ENCODE data around the gene LRRTM3.

LRRTM3 gene

DNA sequence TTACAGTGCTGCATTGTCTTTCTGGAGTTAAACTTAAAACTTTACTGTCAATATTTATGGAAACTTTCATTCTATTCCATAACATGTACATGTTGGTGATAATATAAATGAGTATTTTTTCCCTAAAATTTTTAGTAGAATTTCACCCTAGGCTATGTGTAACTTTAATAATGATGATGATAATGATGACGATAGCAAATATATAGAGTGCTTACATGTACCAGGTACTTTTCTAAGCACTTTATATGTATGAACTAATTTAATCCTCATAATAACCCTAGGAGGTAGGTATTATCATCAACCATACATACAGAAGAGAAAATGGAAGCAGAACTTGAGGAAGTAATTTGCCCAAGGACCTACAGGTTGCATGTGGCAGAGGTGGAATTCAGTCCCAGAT lies 85.6 kb downstream of the LRRTM3 start:
- no peaks in the 10 kb centered on the region for H3K4me1 ChIP-seq (ENCODE audit: control insufficient read depth, low read length)
- H3K4me2 ChIP-seq (ENCODE audit: low read length) = no peak overlapping the region

DNA sequence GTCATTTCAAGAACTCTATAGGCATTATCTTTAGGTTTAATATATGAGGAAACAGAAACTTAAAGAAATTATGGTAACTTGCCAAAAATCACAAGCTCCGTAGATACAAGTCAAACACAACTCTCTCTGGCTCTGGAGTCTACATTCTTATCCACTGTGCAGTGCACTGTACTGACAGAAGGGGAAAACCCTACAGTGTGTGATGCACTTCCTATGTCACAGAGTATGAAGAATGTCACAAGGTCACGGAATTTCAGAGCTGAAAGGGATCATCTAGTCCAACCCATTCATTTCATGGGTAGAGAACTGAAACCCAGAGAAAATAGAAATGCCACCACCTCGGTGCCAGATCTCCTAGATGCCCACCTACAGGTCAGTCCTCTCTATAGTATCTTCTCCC lies 86.1 kb downstream of the LRRTM3 start:
- no peak overlapping the region for H3K4me3 ChIP-seq (ENCODE audit: low read length)
- H3K4me1 ChIP-seq (ENCODE audit: control insufficient read depth, low read length) = no peaks in the 10 kb centered on the region
- H3K27ac ChIP-seq (ENCODE audit: low read depth, low read length) = no peak overlapping the region
- H3K4me2 ChIP-seq (ENCODE audit: low read length) = no peak overlapping the region
- no peaks in the 10 kb centered on the region for H4K20me1 ChIP-seq (ENCODE audit: control insufficient read depth, insufficient read depth, low read depth, low read length)
- no peaks in the 10 kb centered on the region for H3K27me3 ChIP-seq (ENCODE audit: control insufficient read depth, low read length)
- TF ChIP-seq EZH2phosphoT487 (IDR thresholded peaks at IDR 0.05; ENCODE audit: borderline replicate concordance, low read length) = no peak
- TF ChIP-seq, protein P1, sequence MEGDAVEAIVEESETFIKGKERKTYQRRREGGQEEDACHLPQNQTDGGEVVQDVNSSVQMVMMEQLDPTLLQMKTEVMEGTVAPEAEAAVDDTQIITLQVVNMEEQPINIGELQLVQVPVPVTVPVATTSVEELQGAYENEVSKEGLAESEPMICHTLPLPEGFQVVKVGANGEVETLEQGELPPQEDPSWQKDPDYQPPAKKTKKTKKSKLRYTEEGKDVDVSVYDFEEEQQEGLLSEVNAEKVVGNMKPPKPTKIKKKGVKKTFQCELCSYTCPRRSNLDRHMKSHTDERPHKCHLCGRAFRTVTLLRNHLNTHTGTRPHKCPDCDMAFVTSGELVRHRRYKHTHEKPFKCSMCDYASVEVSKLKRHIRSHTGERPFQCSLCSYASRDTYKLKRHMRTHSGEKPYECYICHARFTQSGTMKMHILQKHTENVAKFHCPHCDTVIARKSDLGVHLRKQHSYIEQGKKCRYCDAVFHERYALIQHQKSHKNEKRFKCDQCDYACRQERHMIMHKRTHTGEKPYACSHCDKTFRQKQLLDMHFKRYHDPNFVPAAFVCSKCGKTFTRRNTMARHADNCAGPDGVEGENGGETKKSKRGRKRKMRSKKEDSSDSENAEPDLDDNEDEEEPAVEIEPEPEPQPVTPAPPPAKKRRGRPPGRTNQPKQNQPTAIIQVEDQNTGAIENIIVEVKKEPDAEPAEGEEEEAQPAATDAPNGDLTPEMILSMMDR (IDR thresholded peaks at IDR 0.05; ENCODE audit: low read depth, low read length, poor library complexity, severe bottlenecking) = no peak
- no peaks in the 10 kb centered on the region for H3K9me3 ChIP-seq (ENCODE audit: control insufficient read depth, insufficient read depth, low read length)
- no peaks in the 10 kb centered on the region for H3K36me3 ChIP-seq (ENCODE audit: control insufficient read depth, low read length)
- H3K79me2 ChIP-seq (ENCODE audit: control insufficient read depth, low read length) = no peaks in the 10 kb centered on the region
- no peaks in the 10 kb centered on the region for H3K9me2 ChIP-seq (replicated peaks; ENCODE audit: control insufficient read depth, low read length)
- no peaks in the 10 kb centered on the region for H3F3A ChIP-seq (ENCODE audit: control insufficient read depth, insufficient read depth)

More for the DNA sequence above, 85.6 kb downstream of the LRRTM3 start:
- H3K27ac ChIP-seq (ENCODE audit: low read depth, low read length) = no peak overlapping the region
- H3K36me3 ChIP-seq (ENCODE audit: control insufficient read depth, low read length) = no peaks in the 10 kb centered on the region
- H3K79me2 ChIP-seq (ENCODE audit: control insufficient read depth, low read length) = no peaks in the 10 kb centered on the region
- no peaks in the 10 kb centered on the region for H3F3A ChIP-seq (ENCODE audit: control insufficient read depth, insufficient read depth)
- no peak overlapping the region for H3K4me3 ChIP-seq (ENCODE audit: low read length)
- no peaks in the 10 kb centered on the region for H3K9me2 ChIP-seq (replicated peaks; ENCODE audit: control insufficient read depth, low read length)
- TF ChIP-seq EZH2phosphoT487 (IDR thresholded peaks at IDR 0.05; ENCODE audit: borderline replicate concordance, low read length) = no peak
- TF ChIP-seq, protein P1 (IDR thresholded peaks at IDR 0.05; ENCODE audit: low read depth, low read length, poor library complexity, severe bottlenecking) = no peak
- no peaks in the 10 kb centered on the region for H3K9me3 ChIP-seq (ENCODE audit: control insufficient read depth, insufficient read depth, low read length)
- H3K27me3 ChIP-seq (ENCODE audit: control insufficient read depth, low read length) = no peaks in the 10 kb centered on the region
- H4K20me1 ChIP-seq (ENCODE audit: control insufficient read depth, insufficient read depth, low read depth, low read length) = no peaks in the 10 kb centered on the region

DNA sequence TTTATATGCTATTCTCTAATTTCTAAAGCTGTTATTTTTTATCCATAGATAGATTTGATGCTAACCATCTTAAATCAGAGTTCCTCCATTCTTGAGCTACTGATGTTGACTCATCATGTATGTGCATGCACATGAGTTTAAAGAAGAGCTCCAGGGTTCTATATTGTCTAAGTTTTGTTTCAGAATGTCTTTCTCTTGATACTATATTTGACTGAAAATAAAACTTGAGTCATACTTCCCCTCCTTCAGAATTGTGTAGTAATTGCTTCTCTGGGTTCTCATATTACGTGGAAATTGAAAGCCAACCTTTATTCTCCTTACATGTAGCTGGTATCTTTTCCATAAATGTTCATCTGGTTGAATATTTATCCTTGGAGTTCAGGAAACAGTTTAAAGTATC lies 89.4 kb downstream of the LRRTM3 start:
- H3F3A ChIP-seq (ENCODE audit: control insufficient read depth, insufficient read depth) = no peaks in the 10 kb centered on the region
- H3K4me3 ChIP-seq (ENCODE audit: low read length) = no peak overlapping the region
- no peaks in the 10 kb centered on the region for H3K4me1 ChIP-seq (ENCODE audit: control insufficient read depth, low read length)
- no peaks in the 10 kb centered on the region for H4K20me1 ChIP-seq (ENCODE audit: control insufficient read depth, insufficient read depth, low read depth, low read length)
- H3K27me3 ChIP-seq (ENCODE audit: control insufficient read depth, low read length) = no peaks in the 10 kb centered on the region
- no peak for TF ChIP-seq EZH2phosphoT487 (IDR thresholded peaks at IDR 0.05; ENCODE audit: borderline replicate concordance, low read length)
- TF ChIP-seq, protein P1 (IDR thresholded peaks at IDR 0.05; ENCODE audit: low read depth, low read length, poor library complexity, severe bottlenecking) = no peak
- H3K9me2 ChIP-seq (replicated peaks; ENCODE audit: control insufficient read depth, low read length) = no peaks in the 10 kb centered on the region
- no peak overlapping the region for H3K4me2 ChIP-seq (ENCODE audit: low read length)
- H3K79me2 ChIP-seq (ENCODE audit: control insufficient read depth, low read length) = no peaks in the 10 kb centered on the region
- H3K9me3 ChIP-seq (ENCODE audit: control insufficient read depth, insufficient read depth, low read length) = no peaks in the 10 kb centered on the region
- H3K27ac ChIP-seq (ENCODE audit: low read depth, low read length) = no peak overlapping the region
- H3K36me3 ChIP-seq (ENCODE audit: control insufficient read depth, low read length) = no peaks in the 10 kb centered on the region

DNA sequence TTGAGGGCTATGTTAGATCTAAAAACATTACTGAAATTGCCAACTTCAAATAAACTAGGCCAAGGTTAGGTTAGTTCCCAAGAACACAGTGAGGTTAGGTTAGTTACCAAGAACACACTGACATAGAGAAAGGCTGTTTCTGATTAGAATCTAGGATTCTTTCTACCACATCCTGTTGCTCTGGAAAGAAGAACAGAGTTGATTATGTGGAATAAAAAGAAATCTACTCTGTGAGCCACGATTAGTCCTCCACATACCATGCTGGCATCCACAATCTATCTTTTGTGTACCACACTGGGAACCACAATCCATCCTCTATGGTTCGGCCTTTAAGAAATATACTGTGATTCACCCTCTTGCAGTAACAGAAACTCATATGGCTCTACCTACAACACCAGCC lies 91.4 kb downstream of the LRRTM3 start:
- no peaks in the 10 kb centered on the region for H3K36me3 ChIP-seq (ENCODE audit: control insufficient read depth, low read length)
- no peaks in the 10 kb centered on the region for H3K9me2 ChIP-seq (replicated peaks; ENCODE audit: control insufficient read depth, low read length)
- no peaks in the 10 kb centered on the region for H3K4me1 ChIP-seq (ENCODE audit: control insufficient read depth, low read length)
- no peaks in the 10 kb centered on the region for H3F3A ChIP-seq (ENCODE audit: control insufficient read depth, insufficient read depth)
- H3K79me2 ChIP-seq (ENCODE audit: control insufficient read depth, low read length) = no peaks in the 10 kb centered on the region
- no peak overlapping the region for H3K4me2 ChIP-seq (ENCODE audit: low read length)
- no peak overlapping the region for H3K4me3 ChIP-seq (ENCODE audit: low read length)
- TF ChIP-seq, protein P1 (IDR thresholded peaks at IDR 0.05; ENCODE audit: low read depth, low read length, poor library complexity, severe bottlenecking) = no peak
- TF ChIP-seq EZH2phosphoT487 (IDR thresholded peaks at IDR 0.05; ENCODE audit: borderline replicate concordance, low read length) = no peak
- no peaks in the 10 kb centered on the region for H3K9me3 ChIP-seq (ENCODE audit: control insufficient read depth, insufficient read depth, low read length)
- no peaks in the 10 kb centered on the region for H3K27me3 ChIP-seq (ENCODE audit: control insufficient read depth, low read length)
- H3K27ac ChIP-seq (ENCODE audit: low read depth, low read length) = no peak overlapping the region
- H4K20me1 ChIP-seq (ENCODE audit: control insufficient read depth, insufficient read depth, low read depth, low read length) = no peaks in the 10 kb centered on the region
